Gastrocnemius medialis (tissue), 4 donors: ENCODE data around the gene MTMR8.

Experiments
- CTCF ChIP-seq, 5 experiments: fragments of 450-650 bp in 3 of 5; fragments of 200-600 bp in 2 of 5; sonication (generic) in 2 of 5; IDR thresholded peaks in 4 of 5; conservative IDR thresholded peaks in 1 of 5; 1 replicate in 4 of 5; 2 replicates in 1 of 5; pipeline ENCODE4 v1.5.1; 2016 to 2019; ENCODE audit warnings: antibody characterized with exemption in 5 of 5, mild to moderate bottlenecking in 3 of 5, moderate library complexity in 3 of 5
- POLR2A ChIP-seq, 2 donors: fragments of 450-650 bp; IDR thresholded peaks; one replicate each; pipeline ENCODE4 v1.6.1; 2017; ENCODE audit warnings: antibody characterized with exemption in 2 of 2, mild to moderate bottlenecking in 2 of 2, moderate library complexity in 2 of 2

- TF ChIP-seq POLR2A (IDR thresholded peaks at IDR 0.05) (no peak), CTCF (IDR thresholded peaks at IDR 0.05 in 4 of 5, conservative IDR thresholded peaks at IDR 0.05 in 1 of 5) (no peak)
Measured at GRCh38 chrX:64437218-64437617, 42.0 kb upstream of the MTMR8 start.
